ENCODE data around the gene KDR. TPM values are rescaled to one million over a fixed set of nuclear protein-coding genes. Genes with fewer than 3 reads are reported as not detected.

KDR gene
- total RNA-seq, 1 experiment from 2014 or later = 0.52 TPM

- TF ChIP-seq POLR2A (IDR thresholded peaks at IDR 0.05; ENCODE audit: borderline replicate concordance, extremely low read depth, insufficient read depth, insufficient read length) = no peak
- TF ChIP-seq CEBPB (IDR thresholded peaks at IDR 0.05; ENCODE audit: low read depth) = no peak
- no peak for TF ChIP-seq ZFX (IDR thresholded peaks at IDR 0.05)
- TF ChIP-seq ELF1 (IDR thresholded peaks at IDR 0.05; ENCODE audit: borderline replicate concordance, low read depth) = no peak
- no peak for TF ChIP-seq CBX3 (IDR thresholded peaks at IDR 0.05; ENCODE audit: low read depth)
- TF ChIP-seq SP1 (IDR thresholded peaks at IDR 0.05; ENCODE audit: low read depth) = no peak
- no peak for TF ChIP-seq ZBTB33 (IDR thresholded peaks at IDR 0.05; ENCODE audit: extremely low read depth, insufficient replicate concordance, low read length)
- no peak for TF ChIP-seq SIN3A (IDR thresholded peaks at IDR 0.05; ENCODE audit: low read depth)
- no peak for TF ChIP-seq FOSL1 (IDR thresholded peaks at IDR 0.05; ENCODE audit: low read depth)
- no peaks in the 10 kb centered on the region for H3K79me2 ChIP-seq (ENCODE audit: insufficient read depth, low read length)
- ChIA-PET POLR2A (no interaction called here), RAD21 (ENCODE audit: low non-redundant PET in 1 of 2, low total read pairs in 2 of 2, uncharacterized antibody in 2 of 2, unreplicated experiment in 2 of 2) (no interaction called here), CTCF (no interaction called here)
- no peak overlapping the region for H2AFZ ChIP-seq (ENCODE audit: low read depth, low read length, poor library complexity, severe bottlenecking)
- no peaks in the 10 kb centered on the region for H4K20me1 ChIP-seq (ENCODE audit: insufficient read depth)
- H3K4me2 ChIP-seq (ENCODE audit: low read length) = no peak overlapping the region
- no peaks in the 10 kb centered on the region for H3K9me3 ChIP-seq (ENCODE audit: control insufficient read depth in 1 of 2, insufficient read depth in 1 of 2, low read depth in 1 of 2, low read length in 2 of 2)
- H3K27me3 ChIP-seq (ENCODE audit: insufficient read depth, low read length) = no peaks in the 10 kb centered on the region
- H3K9ac ChIP-seq (ENCODE audit: low read length) = no peak overlapping the region
- no peak for DNase-seq (ENCODE audit: low read depth, low spot score)
- H3K36me3 ChIP-seq (ENCODE audit: control insufficient read depth in 1 of 2, insufficient read depth in 2 of 2, low read length in 2 of 2) = no peaks in the 10 kb centered on the region
- intact Hi-C loops (cut with micrococcal nuclease) = no loop called here
- H3K4me1 ChIP-seq (ENCODE audit: control insufficient read depth in 1 of 2, insufficient read depth in 2 of 2, low read length in 2 of 2) = no peaks in the 10 kb centered on the region
- H3K9me2 ChIP-seq (ENCODE audit: insufficient read depth) = no peaks in the 10 kb centered on the region
- no peak for ATAC-seq
- BruUV-seq (replicated peaks) = no TSS peak
- no peak overlapping the region for H3K4me3 ChIP-seq (replicated peaks in 1 of 2; ENCODE audit: low read depth in 1 of 2, low read length in 2 of 2)
- H3K27ac ChIP-seq (ENCODE audit: low read depth, low read length) = no peak overlapping the region
Measured at GRCh38 chr4:55117511-55117910, 7.9 kb downstream of the KDR start.

- H3K36me3 ChIP-seq (ENCODE audit: control insufficient read depth in 1 of 2, insufficient read depth in 2 of 2, low read length in 2 of 2) = no peaks in the 10 kb centered on the region
- DNase-seq (ENCODE audit: low read depth, low spot score) = no peak
- no peaks in the 10 kb centered on the region for H3K9me2 ChIP-seq (ENCODE audit: insufficient read depth)
- no peak overlapping the region for H2AFZ ChIP-seq (ENCODE audit: low read depth, low read length, poor library complexity, severe bottlenecking)
- H3K4me1 ChIP-seq (ENCODE audit: control insufficient read depth in 1 of 2, insufficient read depth in 2 of 2, low read length in 2 of 2) = no peaks in the 10 kb centered on the region
- H3K4me3 ChIP-seq (replicated peaks in 1 of 2; ENCODE audit: low read depth in 1 of 2, low read length in 2 of 2) = no peak overlapping the region
- ChIA-PET CTCF (no interaction called here), RAD21 (ENCODE audit: low non-redundant PET in 1 of 2, low total read pairs in 2 of 2, uncharacterized antibody in 2 of 2, unreplicated experiment in 2 of 2) (no interaction called here), POLR2A (no interaction called here)
- no peaks in the 10 kb centered on the region for H3K9me3 ChIP-seq (ENCODE audit: control insufficient read depth in 1 of 2, insufficient read depth in 1 of 2, low read depth in 1 of 2, low read length in 2 of 2)
- H3K79me2 ChIP-seq (ENCODE audit: insufficient read depth, low read length) = no peaks in the 10 kb centered on the region
- no TSS peak for BruUV-seq (replicated peaks)
- no peak overlapping the region for H3K27ac ChIP-seq (ENCODE audit: low read depth, low read length)
- ATAC-seq = no peak
- TF ChIP-seq CEBPB (IDR thresholded peaks at IDR 0.05; ENCODE audit: low read depth) (no peak), EZH2phosphoT487 (IDR thresholded peaks at IDR 0.05; ENCODE audit: borderline replicate concordance) (no peak), ZBTB33 (IDR thresholded peaks at IDR 0.05; ENCODE audit: extremely low read depth, insufficient replicate concordance, low read length) (no peak), RAD21 (IDR thresholded peaks at IDR 0.05; ENCODE audit: low read depth) (no peak), JUND (IDR thresholded peaks at IDR 0.05) (no peak), CBX3 (IDR thresholded peaks at IDR 0.05; ENCODE audit: low read depth) (no peak), POLR2AphosphoS5 (IDR thresholded peaks at IDR 0.05; ENCODE audit: low read depth, low read length) (no peak), SRF (IDR thresholded peaks at IDR 0.05; ENCODE audit: low read depth) (no peak), CTCF (IDR thresholded peaks at IDR 0.05 in 2 of 3, conservative IDR thresholded peaks at IDR 0.05 in 1 of 3; ENCODE audit: borderline replicate concordance in 1 of 3, insufficient read depth in 1 of 3, low read depth in 2 of 3, low read length in 2 of 3) (no peak), EGR1 (IDR thresholded peaks at IDR 0.05; ENCODE audit: low read depth) (no peak)
- no peak overlapping the region for H3K9ac ChIP-seq (ENCODE audit: low read length)
- H3K4me2 ChIP-seq (ENCODE audit: low read length) = no peak overlapping the region
- intact Hi-C loops (cut with micrococcal nuclease) = no loop called here
- H4K20me1 ChIP-seq (ENCODE audit: insufficient read depth) = no peaks in the 10 kb centered on the region
- H3K27me3 ChIP-seq (ENCODE audit: insufficient read depth, low read length) = no peaks in the 10 kb centered on the region
Measured at GRCh38 chr4:55116450-55116849, 8.9 kb downstream of the KDR start.

Measured in HCT116 (cell line).